Adipocyte (in vitro differentiated cells): ENCODE data around the gene OR13J1.
"Not testable (repeated sequence)": the region's sequence is repeated elsewhere in the genome, so short reads cannot be mapped to it uniquely, and the experiment has no call there.

Experiments used
- DNase-seq: peaks from one replicate; pipeline ENCODE4 v3.0.0-alpha.2; 2015; ENCODE audit warnings: low read depth
- H3K27me3 ChIP-seq: replicated peaks from 2 replicates; pipeline ENCODE4 v1.7.0; 2013; ENCODE audit warnings: mild to moderate bottlenecking, low read length, moderate library complexity; ENCODE audit not compliant: control insufficient read depth, insufficient read depth
- H3K36me3 ChIP-seq: 2 replicates; pipeline ENCODE4 v1.7.0; 2013; ENCODE audit warnings: low read length, mild to moderate bottlenecking, moderate library complexity; ENCODE audit not compliant: control insufficient read depth, insufficient read depth, severe bottlenecking
- H3K4me1 ChIP-seq: 2 replicates; pipeline ENCODE4 v1.7.0; 2013; ENCODE audit warnings: mild to moderate bottlenecking, low read length, moderate library complexity; ENCODE audit not compliant: control insufficient read depth, insufficient read depth
- H3K4me3 ChIP-seq: 2 replicates; pipeline ENCODE4 v1.7.0; 2013; ENCODE audit warnings: mild to moderate bottlenecking, low read length, moderate library complexity
- H3K9ac ChIP-seq: 2 replicates; pipeline ENCODE4 v1.7.0; 2013; ENCODE audit warnings: mild to moderate bottlenecking, low read length, moderate library complexity
- H3K9me3 ChIP-seq: 2 replicates; pipeline ENCODE4 v1.7.0; 2013; ENCODE audit warnings: mild to moderate bottlenecking, low read length, moderate library complexity; ENCODE audit not compliant: control insufficient read depth

Gene OR13J1

DNA sequence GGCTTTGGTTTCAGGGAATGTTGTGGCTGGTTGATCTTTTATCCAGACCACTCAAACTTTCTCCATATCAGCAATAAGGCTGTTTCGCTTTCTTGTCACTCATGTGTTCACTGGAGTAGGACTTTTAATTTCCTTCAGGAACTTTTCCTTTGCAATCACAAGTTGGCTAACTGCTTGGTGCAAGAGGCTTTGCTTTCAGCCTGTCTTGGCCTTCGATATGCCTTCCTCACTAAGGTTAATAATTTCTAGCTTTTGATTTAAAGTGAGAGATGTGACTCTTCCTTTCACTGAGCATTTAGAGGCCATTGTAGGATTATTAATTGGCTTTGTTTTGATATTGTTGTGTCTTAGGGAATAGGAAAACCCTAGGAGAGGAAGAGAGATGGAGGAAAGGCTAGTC, 28.8 kb upstream of the OR13J1 start:
- Histone ChIP-seq H3K4me3 (no peak overlapping the region), H3K4me1 (no peaks in the 10 kb centered on the region), H3K27me3 (no peaks in the 10 kb centered on the region), H3K36me3 (no peaks in the 10 kb centered on the region), H3K9me3 (no peaks in the 10 kb centered on the region), H3K9ac (no peak overlapping the region)
- no peak for DNase-seq

DNA sequence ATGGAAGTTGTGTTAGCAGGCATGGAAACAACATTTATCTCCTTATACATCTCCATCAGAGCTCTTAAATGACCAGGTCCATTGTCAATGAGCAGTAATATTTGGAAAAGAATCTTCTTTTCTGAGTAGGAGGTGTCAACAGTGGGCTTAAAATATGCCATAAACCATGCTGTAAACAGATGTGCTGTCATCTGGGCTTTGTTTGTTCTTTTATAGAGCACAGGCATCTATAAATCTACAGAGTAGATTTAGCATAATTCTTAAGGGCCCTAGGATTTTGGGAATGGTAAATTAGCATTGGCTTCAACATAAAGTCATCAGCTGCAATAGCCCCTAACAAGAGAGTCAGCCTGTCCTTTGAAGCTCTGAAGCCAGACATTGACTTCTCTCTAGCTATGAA, 28.1 kb upstream of the OR13J1 start:
- H3K4me3 ChIP-seq: no peak overlapping the region
- no peaks in the 10 kb centered on the region for H3K4me1 ChIP-seq
- H3K36me3 ChIP-seq: no peaks in the 10 kb centered on the region
- no peaks in the 10 kb centered on the region for H3K27me3 ChIP-seq
- no peaks in the 10 kb centered on the region for H3K9me3 ChIP-seq
- no peak for DNase-seq
- no peak overlapping the region for H3K9ac ChIP-seq

DNA sequence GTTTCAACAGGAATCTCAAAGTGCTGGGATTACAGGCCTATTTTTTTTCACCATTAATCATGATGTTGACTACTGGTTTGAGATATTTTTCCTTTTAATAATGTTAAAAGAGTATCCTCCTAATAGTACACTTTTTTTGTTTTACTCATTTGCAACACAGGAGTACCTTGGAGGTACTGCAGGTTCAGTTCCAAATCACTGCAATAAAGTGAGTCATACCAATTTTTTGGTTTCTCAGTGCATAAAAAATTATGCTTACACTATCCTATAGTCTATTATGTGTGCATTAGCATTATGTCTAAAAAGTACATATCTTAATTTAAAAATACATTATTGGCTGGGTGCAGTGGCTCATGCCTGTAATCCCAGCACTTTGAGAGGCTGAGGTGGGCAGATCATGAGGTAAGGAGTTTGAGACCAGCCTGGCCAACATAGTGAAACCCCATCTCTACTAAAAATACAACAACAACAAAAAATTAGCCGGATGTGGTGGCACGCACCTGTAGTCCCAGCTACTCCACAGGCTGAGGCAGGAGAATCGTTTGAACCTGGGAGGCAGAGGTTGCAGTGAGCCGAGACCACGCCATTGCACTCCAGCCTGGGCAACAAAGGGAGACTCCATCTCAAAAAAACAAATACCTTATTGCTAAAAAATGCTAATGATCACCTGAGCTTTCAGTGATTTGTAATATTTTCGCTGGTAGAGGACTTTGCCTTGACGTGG, 27.3 kb upstream of the OR13J1 start:
- H3K4me3 ChIP-seq, H3K9me3 ChIP-seq, H3K9ac ChIP-seq, DNase-seq, H3K27me3 ChIP-seq, H3K4me1 ChIP-seq, H3K36me3 ChIP-seq: not testable (repeated sequence)

DNA sequence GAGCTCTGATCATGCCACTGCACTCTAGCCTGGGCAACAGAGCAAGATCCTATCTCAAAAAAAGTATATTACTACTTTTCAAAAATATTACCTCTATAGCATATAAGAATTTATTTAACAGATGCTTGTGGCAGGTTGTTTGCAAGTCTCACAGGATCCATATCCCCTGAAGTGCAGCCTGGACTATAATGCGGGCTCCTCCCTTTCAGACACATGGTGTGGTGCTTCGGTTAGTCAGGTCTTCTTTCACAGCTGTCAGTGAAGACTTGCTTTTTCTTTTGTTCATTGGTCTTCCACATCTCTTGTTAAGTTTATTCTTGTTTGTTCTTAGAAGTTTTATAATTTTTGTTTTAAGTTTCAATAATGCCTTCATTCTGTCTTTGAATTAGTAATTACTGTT, 26.4 kb upstream of the OR13J1 start:
- Histone ChIP-seq H3K9me3 (no peaks in the 10 kb centered on the region), H3K4me1 (peaks cover 1% of the 10 kb centered on the region), H3K36me3 (no peaks in the 10 kb centered on the region), H3K9ac (no peak overlapping the region), H3K4me3 (no peak overlapping the region), H3K27me3 (no peaks in the 10 kb centered on the region)
- DNase-seq: no peak

DNA sequence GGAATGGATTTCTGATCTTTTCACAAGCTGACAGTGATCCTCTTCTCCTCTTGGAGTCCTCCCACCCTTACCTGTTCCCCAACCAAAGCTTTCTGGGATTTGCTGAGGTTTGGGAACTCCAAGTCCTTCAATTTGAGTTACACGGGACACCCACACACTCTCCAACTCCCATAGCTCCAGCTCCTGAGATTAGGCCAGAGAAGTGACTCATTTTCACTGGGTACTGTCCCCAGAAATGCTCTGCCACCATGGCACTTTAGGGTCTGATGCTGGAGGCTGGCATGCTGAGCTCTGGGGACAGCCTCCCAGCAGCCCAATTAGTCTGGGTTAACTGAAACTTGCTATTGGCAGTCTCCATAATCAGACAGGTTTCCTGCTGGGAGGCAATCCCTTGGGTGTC, 21.9 kb upstream of the OR13J1 start:
- Histone ChIP-seq H3K4me1 (peaks cover 3% of the 10 kb centered on the region), H3K9me3 (no peaks in the 10 kb centered on the region), H3K36me3 (no peaks in the 10 kb centered on the region), H3K27me3 (no peaks in the 10 kb centered on the region), H3K4me3 (no peak overlapping the region), H3K9ac (no peak overlapping the region)
- no peak for DNase-seq

DNA sequence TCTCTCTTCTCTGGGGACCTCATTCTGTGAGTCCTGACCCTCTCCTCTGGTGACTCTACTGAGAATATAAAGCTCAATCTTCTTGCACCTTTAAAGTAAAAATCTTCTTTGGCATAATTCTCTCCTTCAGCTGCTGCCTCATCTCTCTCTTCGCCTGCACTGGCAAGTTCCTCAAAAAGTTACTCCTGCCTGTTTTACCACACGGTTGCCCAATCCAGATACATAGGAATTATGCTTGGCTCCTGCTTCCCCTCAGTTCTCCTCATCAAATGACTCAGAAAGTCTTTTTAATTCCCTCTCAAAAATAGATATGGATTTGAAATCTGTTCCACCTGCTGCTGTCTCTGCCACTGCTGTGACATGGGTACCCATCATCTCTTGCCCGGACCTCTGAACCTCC, 21.4 kb upstream of the OR13J1 start:
- H3K9ac ChIP-seq: no peak overlapping the region
- no peaks in the 10 kb centered on the region for H3K9me3 ChIP-seq
- peaks cover 3% of the 10 kb centered on the region for H3K4me1 ChIP-seq
- no peak overlapping the region for H3K4me3 ChIP-seq
- no peaks in the 10 kb centered on the region for H3K36me3 ChIP-seq
- DNase-seq: peak; percentile 34
- no peaks in the 10 kb centered on the region for H3K27me3 ChIP-seq

DNA sequence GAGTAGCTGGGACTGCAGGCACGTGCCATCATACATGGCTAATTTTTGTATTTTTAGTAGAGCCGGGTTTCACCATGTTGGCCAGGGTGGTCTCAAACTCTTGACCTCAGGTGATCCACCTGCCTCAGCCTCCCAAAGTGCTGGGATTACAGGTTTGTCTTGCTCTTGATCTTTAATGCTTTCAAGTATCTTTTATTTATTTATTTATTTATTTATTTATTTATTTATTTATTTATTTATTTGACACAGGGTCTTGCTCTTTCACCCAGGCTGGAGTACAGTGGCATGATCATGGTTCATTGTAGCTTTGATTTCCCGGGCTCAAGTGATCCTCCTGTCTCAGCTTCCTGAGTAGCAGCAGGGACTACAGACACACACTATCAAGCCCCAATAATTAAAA, 14.7 kb upstream of the OR13J1 start:
- not testable (repeated sequence) for H3K9me3 ChIP-seq, H3K9ac ChIP-seq, H3K27me3 ChIP-seq, H3K36me3 ChIP-seq, H3K4me3 ChIP-seq, DNase-seq
- H3K4me1 ChIP-seq: peaks cover 14% of the 10 kb centered on the region

DNA sequence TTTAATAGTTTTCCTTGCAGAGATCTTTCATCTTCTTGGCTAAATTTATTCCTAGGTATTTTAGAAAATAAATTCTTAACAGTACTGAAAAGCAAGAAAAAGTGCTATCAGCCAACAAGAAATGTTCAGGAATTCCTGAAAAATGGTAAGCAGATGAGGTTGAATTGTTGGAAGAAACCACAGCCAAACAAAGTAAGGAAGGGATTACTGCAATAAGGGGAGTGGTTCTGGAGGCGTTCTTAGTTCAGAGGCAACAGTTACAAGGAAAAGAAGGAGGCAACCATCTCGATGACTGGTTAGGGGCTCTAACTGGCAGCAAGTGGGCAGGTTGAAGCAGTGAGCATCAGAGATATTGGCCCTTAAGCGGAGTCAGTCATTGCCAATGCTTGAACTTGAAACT, 12.8 kb upstream of the OR13J1 start:
- Histone ChIP-seq H3K4me3 (no peak overlapping the region), H3K4me1 (peaks cover 14% of the 10 kb centered on the region), H3K36me3 (no peaks in the 10 kb centered on the region), H3K27me3 (no peaks in the 10 kb centered on the region), H3K9ac (peak overlapping the region; percentile 50), H3K9me3 (no peaks in the 10 kb centered on the region)
- peak; percentile 69 for DNase-seq

DNA sequence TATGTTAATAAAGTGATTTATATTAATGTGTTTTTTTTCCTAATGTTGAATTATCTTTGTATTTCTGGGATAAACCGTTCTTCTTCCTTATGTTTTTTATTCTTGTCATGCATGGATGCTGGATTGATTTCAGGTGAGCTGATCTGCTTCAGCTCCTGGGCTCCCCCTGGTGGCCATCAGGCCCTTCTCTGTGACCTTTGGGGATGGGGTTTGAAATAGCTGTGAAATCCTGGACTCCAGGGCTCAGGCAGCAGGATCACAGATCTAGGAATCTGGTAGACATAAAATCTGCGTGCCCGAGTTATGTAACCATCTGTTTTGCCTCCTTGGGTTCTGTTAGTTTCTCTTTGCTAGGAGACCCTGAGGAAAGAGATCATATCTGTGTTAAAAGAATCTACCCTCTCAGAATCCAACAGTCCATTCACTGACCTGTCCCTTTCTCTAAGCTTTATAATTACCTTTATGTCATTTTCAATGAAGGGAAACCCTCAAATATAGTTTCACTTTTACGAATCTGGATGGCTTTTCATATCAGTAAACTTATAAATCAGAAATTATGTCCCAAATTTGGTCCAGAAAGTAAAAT, 12.2 kb upstream of the OR13J1 start:
- Histone ChIP-seq H3K4me3 (no peak overlapping the region), H3K9ac (peak overlapping the region; percentile 50), H3K4me1 (peaks cover 14% of the 10 kb centered on the region), H3K36me3 (no peaks in the 10 kb centered on the region), H3K9me3 (peaks cover 4% of the 10 kb centered on the region), H3K27me3 (no peaks in the 10 kb centered on the region)
- peak; percentile 93 for DNase-seq

DNA sequence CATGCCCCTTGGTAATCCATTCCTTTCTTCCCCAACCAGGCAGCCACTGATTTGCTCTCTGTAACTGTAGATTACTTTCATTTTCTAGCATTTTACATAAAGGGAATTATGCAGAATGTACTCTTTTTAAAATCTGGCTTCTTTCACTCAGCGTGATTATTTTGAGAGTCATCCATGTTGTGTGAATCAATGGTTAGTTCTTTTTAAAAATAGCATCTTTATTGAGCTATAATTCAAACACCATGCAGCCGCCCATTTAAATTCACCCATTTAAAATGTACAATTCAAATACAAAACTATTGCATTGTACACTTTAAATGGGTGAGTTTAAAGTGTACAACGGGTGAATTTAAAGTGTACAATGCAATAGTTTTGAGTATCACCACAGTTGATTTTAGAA, 2.3 kb upstream of the OR13J1 start:
- no peaks in the 10 kb centered on the region for H3K36me3 ChIP-seq
- H3K9ac ChIP-seq: no peak overlapping the region
- H3K4me3 ChIP-seq: no peak overlapping the region
- DNase-seq: no peak
- H3K4me1 ChIP-seq: no peaks in the 10 kb centered on the region
- H3K27me3 ChIP-seq: no peaks in the 10 kb centered on the region
- peaks cover 19% of the 10 kb centered on the region for H3K9me3 ChIP-seq

DNA sequence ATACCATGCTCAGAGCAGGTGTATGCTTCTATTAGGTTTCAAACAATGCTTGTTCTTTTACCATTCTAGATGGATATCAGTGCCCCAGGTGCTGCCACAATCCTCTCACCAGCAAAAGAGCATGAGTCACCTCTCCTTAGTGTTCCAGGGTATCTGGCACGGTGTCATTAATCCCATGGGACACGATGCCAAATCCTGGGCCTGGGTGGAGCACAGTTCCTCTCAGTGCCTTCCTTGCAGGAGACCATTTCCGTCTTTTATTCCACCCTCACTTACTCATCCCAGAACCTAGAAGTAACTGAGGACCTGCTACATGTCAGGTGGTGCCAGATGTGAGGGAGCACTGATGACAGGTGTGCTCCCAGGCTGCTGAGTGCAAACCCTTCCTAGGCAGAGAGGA, 1.3 kb upstream of the OR13J1 start:
- H3K36me3 ChIP-seq: no peaks in the 10 kb centered on the region
- no peaks in the 10 kb centered on the region for H3K27me3 ChIP-seq
- H3K4me3 ChIP-seq: no peak overlapping the region
- H3K9ac ChIP-seq: no peak overlapping the region
- no peak for DNase-seq
- no peaks in the 10 kb centered on the region for H3K4me1 ChIP-seq
- peaks cover 9% of the 10 kb centered on the region for H3K9me3 ChIP-seq
